ENCODE results near the gene TPO.
"Not testable (repeated sequence)": the region's sequence is repeated elsewhere in the genome, so short reads cannot be mapped to it uniquely, and the experiment has no call there.

The TPO gene

DNA sequence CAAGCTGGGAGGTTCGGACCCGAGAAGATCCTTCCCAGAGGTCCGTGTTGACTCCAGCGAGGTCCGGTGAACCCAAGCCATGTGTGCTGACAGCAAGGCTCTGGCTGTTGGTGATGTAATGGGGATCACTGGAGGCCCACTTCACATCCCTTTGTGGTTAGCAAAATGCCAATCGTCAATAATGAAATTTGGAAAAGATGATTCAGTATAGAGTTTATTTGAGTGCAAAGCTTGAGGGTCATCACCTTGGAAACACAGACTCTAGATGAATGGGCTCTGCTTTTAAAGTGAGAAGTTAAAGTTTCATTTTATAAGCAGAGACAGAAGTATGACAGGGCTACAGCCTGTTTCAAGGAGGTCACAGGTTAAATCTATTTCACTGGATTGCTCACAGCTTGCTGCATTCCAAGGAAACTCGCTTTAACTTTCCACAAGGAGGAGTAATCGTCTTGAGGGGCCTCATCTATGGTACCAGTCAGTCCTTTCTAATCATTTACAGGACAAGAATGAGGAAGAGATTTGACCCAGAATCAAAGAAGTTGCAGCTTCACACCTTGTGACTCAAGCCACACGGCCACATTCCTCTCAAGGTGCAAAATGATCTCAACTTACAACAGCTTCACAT, 140.5 kb downstream of the TPO start:
- no peak for DNase-seq (ENCODE audit: low spot score)

GRCh38 chr2:1556286-1556685, 143.0 kb downstream of the TPO start:
- no peak for DNase-seq (ENCODE audit: low spot score)

- DNase-seq (ENCODE audit: low spot score) = no peak
Measured at GRCh38 chr2:1556776-1557466, 143.7 kb downstream of the TPO start.

GRCh38 chr2:1557467-1557820, 144.2 kb downstream of the TPO start:
- no peak for DNase-seq (ENCODE audit: low spot score)

DNA sequence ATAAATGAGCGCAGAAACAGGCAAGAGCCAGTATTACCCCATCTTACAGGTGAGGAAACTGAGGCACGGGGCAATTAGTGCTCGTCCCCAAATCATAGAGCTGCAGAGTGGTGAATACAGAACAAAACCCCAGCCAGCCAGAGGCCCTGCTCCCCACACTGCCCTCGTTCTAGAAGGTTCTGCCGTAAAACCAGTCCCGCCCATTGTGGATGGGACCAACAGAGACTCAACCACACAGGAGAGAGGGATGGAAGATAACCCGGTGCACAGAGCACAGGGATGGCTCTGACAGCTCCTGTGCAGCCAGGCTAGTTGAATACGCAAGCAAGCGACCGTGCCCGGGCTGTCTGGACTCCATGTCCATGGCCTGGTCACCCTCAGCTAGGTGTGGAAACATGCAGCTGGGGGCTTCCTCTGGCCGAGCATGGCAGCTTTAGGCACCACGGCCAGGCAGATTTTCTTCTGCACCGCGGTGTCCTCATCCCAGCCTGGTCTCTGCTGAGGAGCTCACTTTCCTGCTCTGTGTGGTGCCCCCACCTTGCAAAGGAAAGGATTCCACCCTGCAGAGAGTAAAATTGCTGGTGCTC, 146.4 kb downstream of the TPO start:
- DNase-seq (ENCODE audit: low spot score) = no peak

GRCh38 chr2:1561259-1561658, 148.0 kb downstream of the TPO start:
- DNase-seq (ENCODE audit: low spot score) = no peak

GRCh38 chr2:1561811-1562421, 148.7 kb downstream of the TPO start:
- DNase-seq (ENCODE audit: low spot score) = no peak

GRCh38 chr2:1563084-1563857, 150.0 kb downstream of the TPO start:
- no peak for DNase-seq (ENCODE audit: low spot score)

DNA sequence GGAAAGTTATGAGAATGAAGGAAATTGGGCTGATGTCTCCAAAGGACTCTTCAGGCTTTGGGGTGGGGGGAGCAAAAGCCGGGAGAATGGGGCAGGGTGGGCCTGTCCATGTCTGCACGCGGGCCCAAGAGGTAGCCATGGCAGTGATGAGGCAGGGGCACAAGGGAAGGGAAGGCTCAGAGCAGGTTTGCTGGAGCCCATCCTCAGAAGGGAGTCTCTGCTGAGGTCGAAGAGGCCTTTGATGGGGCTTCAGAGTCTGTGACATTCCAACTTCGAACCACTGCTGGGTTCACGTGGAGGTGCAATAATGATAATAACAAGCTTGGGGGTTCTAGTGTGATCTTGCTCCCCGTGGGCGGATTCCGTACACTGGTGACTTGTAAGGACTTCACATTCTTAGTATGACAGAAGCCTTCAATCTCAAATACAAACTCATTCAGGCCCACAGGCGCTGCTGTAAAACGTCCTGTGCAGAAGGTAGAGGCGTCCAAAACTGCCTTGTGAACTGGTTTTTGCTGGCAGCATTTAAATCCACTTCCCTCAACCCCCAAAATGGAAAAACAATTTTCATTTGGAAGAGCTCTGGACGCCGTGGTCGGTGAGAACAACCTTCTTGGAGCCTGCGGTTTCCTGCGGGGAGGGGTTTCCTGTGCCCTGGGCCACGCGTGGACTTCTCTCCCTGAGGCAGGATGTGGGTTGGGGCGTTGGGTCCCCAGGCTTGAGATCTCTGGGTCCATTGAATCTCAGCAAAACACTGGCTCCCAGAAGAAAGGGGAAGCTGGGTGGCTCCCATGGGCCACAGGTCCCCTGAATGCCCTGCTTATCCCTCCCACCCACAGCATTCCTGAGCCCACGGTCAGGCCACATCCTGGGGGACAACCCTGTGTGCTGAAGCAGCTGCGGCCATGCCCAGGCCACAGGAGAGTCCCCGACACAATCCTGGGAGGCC, 151.0 kb downstream of the TPO start:
- no peak for DNase-seq (ENCODE audit: low spot score)

DNA sequence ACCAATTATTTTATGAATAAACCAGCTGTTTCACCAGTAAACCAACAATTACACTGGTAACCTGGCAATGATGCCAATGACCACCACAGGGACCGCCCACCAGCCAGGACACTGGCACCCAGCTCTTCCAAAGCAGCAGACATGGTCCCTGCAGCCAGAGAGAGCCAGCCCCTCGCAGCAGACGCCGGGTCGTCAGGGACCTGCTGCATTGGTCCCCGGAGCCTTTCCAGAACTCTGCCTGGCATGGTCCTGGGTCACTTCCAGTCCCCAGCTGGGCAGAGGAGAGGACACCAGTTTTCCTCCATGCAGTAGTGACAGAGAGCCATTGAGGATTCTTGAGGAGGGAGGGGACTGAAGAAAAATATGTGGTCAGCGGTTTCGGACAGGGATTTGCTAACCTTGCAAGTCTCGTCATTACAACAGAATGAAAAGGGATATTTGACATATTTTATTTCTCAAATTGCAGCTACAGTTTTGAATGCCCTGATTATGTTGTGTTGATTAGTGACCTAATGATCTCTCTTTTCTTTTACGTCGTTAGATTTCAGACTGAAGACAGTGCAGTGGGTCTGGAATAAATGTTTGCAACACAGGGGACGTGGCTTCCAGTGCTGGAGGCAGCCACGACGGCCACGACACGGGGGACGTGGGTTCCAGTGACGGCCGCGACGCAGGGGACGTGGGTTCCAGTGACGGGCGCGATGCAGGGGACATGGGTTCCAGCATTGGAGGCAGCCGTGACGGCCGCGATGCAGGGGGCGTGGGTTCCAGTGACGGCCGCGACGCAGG, 154.5 kb downstream of the TPO start:
- no peak for DNase-seq (ENCODE audit: low spot score)

GRCh38 chr2:1568345-1568668, 155.0 kb downstream of the TPO start:
- not testable (repeated sequence) for DNase-seq (ENCODE audit: low spot score)

GRCh38 chr2:1569879-1570450, 156.7 kb downstream of the TPO start:
- no peak for DNase-seq (ENCODE audit: low spot score)

DNA sequence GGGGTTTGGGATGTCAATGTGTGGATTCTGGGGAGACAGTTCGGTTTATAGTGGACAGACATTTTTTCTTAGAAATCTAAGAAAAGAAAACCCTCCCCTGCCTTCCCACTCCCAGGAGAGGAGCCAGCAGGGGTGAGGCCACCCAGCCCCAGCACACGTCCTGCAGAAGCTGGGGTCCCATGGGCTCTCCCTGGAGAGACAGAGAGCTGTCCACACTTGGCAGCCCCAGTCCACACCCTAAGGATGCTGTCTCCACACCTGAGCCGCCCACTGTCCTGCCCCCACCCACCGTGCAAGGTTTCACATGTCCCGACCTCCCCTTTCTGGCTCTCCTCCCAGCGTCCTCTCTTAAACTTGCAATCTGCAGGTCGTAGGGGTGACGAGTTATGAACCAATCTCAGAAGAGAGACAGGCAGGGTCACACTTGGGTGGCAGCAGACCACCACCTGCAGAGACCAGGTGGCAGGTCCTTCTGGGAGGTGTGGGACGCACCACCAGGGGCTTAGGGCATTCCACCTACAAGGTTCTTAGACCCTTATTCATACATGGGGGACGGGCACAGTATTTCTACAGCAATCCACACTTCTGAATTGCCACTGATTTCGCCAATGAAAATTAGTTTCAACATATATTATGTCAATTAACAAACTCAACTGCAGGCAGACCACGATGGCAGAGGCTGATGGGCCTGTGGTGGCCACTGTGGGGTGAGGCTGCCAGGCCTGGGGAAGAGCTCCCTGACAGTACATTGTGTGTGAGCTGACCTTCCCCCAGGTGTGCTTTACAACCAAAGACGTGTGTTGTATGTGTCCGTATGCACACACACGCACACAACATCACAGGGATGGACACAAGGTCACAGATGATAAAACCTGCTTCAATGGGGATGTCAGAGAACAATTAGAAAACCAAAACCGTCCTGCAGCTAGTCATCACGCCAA, 158.5 kb downstream of the TPO start:
- DNase-seq (ENCODE audit: low spot score) = no peak

DNA sequence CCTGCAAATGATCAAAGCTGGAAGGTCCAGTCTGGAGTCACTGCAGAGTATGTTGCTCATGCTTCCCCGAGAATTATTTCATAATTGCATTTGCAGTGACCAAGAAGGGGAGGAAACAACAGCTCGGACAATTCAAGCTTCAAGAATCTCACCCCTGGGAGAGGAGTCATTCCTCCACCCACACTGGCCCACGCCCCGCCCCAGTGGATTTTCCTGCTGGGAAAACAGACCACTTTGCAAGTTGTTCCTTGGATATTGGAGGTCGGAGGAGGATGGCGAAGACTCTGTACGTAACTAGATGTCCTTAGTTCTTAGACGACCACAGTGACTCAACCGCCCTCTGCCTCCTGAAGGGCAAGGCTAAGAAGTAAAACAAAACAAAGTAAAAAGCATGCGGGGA, 159.4 kb downstream of the TPO start:
- no peak for DNase-seq (ENCODE audit: low spot score)

- DNase-seq (ENCODE audit: low spot score) = no peak
Measured at GRCh38 chr2:1577846-1578245, 164.6 kb downstream of the TPO start.

GRCh38 chr2:1581257-1581964, 168.1 kb downstream of the TPO start:
- not testable (repeated sequence) for DNase-seq (ENCODE audit: low spot score)

DNA sequence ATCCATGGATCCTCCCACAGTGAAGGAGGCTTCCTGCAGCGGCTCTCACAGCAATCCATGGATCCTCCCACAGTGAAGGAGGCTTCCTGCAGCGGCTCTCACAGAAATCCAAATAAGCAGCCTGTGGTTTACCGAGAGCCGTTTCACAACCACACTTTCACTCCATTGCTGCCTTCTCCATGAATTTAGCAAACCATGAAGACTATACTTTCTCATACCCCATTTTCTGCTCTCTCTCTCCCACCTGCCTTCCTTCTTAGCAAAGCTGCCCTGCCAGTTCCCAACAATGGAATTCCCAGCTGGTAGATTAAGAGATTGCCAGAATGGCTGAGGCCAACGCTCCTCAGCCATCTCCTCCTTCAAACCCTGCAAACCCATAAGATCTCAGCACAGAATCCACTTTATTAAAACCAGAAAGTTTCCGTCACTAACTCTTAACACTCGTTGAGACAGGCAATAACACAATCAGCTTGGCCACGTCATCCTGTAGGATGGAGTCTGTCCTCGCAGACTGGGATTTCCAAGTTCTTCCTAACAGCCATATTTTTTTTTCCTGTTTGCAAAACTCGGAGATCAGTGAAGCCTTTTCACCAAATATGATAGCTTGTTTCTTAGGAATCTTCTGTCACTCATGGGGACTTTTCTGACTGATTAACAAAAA, 168.8 kb downstream of the TPO start:
- no peak for DNase-seq (ENCODE audit: low spot score)

All from SK-N-DZ (cell line).